HG02885 (cell line): ENCODE results near the gene EFTUD2.
"Not testable (repeated sequence)": the region's sequence is repeated elsewhere in the genome, so short reads cannot be mapped to it uniquely, and the experiment has no call there.

Experiments used
- ATAC-seq: cut with Tn5 transposase; IDR thresholded peaks from one replicate; pipeline ENCODE4 v1.9.1; 2021; ENCODE audit warnings: mild to moderate bottlenecking; ENCODE audit not compliant: unreplicated experiment, poor library complexity

The EFTUD2 gene

DNA sequence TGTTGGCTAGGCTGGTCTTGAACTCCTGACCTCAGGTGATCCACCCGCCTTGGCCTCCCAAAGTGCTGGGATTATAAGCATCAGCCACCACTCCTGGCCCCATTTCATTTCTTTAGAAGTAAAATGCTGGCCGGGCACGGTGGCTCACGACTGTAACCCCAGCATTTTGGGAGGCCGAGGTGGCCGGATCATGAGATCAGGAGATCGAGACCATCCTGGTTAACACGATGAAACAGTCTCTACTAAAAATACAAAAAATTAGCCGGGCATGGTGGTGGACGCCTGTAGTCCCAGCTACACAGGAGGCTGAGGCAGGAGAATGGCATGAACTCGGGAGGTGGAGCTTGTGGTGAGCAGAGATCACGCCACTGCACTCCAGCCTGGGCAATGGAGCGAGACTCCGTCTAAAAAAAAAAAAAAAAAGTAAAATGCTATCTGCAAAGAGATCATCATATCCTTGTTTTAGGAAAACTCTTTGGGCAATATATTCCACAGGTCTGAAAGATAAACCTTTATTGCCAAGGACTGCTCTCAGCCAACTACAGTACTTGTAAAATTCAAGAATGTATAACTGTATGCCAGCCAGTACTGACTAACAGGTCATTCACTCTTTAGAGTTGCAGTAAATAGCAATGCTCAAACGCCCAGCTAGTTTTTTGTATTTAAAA lies 73.0 kb downstream of the EFTUD2 start:
- ATAC-seq, result no peak

DNA sequence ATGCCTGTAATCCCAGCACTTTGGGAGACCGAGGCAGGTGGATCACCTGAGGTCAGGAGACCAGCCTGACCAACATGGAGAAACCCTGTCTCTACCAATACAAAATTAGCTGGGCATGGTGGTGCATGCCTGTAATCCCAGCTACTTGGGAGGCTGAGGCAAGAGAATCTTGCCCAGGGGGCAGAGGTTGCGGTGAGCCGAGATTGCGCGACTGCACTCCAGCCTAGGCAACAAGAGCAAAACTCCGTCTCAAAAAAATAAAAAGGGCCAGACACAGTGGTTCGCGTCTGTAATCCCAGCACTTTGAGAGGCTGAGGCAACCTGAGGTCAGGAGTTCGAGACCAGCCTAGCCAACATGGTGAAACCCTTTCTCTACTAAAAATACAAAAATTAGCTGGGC lies 74.0 kb downstream of the EFTUD2 start:
- ATAC-seq, result not testable (repeated sequence)

DNA sequence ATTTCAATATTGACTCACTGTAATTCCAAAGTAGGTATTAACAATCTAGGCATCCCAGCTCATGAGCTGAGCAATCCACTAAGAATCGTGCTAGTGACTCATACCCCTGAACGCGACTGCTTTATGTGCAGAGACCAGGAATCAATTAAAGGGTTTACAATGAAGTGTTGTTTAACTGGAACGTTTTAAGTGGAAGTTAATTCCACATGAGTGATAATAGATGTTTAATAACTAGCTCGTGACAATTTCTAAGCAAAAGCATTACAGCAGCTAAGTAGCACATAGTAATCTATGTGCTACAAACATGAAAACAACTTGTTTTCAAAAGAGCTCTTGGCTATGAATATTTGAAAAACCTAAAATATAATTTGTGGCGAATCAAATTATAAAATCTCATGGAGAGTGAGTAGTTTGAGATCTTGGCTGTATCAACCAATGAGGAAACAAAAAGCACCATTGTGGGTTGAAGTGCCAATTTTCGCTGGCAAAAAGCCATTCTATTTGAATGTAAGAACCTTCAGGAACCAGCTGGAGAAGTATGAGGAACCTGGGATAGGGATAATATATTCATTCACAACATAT lies 78.5 kb downstream of the EFTUD2 start:
- ATAC-seq, result no peak

DNA sequence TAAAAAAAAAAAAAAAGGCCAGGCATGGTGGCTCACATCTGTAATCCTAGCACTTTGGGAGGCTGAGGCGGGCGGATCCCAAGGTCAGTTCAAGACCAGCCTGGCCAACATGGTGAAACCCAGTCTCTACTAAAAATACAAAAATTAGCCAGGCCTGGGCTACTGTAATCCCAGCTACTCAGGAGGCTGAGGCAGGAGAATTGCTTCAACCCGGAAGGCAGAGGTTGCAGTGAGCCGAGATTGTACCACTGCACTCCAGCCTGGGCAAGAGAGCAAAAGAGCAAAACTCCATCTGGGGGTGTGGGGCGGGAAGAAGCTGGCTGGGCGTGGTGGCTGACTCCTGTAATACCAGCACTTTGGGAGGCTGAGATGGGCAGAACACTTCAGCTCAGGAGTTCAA lies 80.7 kb downstream of the EFTUD2 start:
- not testable (repeated sequence) for ATAC-seq

DNA sequence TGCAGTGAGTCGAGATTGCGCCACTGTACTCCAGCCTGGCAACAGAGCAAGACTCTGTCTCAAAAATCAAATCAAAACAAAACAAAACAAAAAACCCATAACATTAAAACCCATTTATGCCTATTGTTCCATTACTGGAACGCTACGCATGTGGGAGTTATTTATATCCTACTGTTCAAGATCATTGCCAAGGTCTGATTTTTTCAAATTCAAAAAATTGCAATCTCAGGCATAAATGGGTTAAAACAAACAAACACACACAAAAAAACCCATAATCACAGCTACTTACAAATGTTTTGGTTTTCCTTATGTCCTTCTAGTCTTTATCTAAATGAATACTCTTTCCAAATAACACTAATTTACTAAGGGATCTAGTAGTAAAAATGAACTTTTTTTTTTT lies 87.0 kb downstream of the EFTUD2 start:
- no peak for ATAC-seq

DNA sequence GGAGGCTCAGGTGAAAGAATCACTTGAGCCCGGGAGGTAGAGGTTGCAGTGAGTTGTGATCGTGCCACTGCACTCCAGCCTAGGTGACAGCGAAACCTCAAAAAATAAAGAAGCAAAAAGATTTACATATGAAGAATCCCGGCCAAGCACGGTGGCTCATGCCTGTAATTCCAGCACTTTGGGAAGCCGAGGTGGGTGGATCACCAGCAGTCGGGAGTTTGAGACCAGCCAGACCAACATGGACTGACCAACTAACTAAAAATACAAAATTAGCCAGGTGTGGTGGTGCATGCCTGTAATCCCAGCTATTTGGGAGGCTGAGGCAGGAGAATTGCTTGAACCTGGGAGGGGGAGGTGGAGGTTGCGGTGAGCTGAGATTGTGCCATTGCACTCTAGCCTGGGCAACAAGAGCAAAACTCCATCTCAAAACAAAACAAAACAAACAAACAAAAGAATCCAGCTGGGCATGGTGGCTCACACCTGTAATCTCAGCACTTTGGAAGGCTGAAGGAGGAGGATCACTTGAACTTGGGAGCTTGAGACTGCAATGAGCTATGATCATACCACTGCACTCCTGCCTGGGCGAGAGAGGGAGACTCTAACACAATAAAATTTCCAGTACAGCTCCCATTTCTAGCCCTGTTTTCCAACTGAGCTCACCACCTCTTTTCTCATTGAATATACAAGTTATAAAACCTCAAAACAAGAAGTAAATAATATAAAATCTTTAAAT lies 90.4 kb downstream of the EFTUD2 start:
- ATAC-seq, result not testable (repeated sequence)

DNA sequence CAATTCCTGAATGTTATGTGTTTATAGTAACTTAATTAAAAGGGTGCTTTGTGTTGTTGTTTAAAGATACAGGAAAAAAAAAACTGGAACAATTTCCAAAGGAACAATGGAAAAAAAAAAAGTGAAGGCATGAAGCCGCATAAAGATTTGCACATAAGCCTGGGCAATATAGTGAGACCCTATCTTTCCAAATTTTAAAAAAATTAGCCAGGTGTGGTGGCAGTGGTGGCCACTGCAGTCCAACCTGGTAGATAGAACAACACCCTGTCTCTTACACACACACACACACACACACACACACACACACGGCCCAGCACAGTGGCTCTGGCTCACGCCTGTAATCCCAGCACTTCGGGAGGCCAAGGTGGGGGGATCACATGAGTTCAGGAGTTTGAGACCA lies 91.1 kb downstream of the EFTUD2 start:
- no peak for ATAC-seq

DNA sequence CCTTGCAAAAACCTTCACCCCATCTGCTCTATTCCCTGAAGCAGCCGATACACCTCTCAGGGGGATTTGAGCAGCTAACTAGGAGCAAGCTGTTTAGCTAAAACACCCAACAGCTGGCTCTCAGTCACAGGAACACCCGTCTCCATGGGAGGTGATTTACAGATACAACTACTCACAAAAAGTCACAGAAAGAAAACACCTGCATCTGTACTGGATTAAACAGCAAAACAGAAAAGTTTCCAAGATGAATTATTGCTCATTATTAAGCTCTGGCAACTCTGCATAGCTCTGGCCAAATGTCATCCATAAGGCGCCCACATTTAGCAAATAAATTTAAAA lies 91.5 kb downstream of the EFTUD2 start:
- ATAC-seq, result no peak

DNA sequence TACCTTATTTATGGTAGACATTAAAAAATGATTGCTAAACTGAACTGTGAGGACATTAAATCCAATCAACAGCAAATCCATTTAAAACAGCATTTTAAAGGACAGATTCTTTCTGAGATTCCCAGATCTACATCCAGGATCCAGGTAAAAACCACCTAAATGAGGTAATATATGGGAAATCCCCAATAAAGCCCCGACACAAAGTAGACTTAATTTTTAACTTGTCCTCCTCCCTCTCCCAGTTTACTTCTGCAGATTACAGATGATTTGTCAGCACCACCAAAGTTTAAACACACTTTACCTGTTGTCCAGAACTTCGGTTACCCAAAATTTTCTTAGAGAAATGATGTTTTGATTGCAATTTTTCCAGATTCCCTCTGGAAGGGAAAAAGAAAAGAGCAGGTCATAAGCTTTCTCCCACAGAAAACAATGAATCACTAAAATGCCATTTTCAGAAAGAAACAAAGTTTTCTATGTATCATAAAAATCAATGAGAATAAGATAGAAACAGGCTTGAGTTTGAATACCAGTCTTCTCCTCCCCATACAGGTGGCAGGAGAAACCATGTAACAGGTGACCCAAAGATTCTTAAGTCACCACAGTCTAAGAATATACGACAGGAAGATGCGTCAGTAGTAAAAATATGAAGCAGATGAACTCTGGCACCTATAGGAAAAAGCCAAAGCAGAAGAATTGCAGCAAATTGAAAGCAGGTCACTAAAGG lies 92.0 kb downstream of the EFTUD2 start:
- ATAC-seq, result no peak

DNA sequence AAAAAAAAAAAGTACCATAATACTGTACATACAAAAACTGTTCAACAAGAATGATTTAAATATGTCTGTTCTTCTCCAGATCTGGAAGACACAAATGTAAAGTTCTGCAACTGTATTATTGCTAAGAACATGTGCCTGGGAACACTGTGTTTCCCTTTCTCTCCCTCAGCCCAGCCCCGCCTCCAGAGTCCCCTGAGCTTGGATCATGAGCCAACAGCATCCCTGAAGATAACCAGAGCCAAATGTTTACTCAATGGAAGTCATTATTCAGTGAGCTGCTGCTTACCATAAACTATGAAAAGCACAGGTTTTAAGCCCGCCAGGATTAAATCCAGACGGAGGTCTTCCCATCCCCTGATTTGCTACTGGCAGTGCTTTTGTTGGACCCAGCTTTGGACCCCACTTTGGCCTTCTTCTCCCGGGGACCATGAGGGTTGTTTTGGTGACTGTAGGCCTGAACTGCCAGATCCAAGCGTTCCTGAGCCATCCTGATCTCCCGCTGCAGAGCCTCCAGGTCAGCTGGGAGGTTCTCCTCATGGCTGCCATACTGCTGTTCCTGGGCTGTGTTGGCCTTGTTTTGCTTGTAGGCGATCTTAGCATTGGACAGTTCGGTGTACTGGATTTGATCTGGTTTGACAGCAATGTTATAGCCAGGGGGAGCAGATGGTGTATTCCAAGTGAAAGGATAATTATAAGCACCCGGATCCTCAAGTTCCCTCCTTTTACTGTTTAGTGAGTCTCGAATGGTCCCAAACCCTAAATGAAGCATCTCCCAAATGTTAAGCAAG lies 94.7 kb downstream of the EFTUD2 start:
- ATAC-seq, result no peak

DNA sequence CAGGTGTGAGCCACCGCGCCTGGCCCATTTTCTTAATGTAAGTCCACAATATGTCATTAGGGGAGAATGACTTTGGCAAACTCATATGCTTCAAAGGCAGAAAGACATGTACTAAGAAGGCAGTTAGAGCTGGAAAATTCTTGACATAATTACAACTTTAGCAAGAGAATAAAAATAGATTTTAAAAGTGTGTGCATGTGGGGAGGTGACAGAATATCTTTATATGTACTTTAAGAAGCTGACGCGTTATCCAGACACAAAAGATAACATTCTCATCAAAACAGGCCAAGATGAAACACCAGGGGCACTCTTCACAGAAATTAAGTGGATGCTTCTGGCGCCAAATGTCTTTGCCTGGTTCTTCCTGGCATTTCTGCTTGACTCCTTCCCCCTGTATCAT lies 97.4 kb downstream of the EFTUD2 start:
- no peak for ATAC-seq
